ENCODE results near the gene SMG6.

GRCh38 chr17:2084766-2085647, 218.6 kb downstream of the SMG6 start:
- TF ChIP-seq ZC3H10 (CRISPR knock-in tag; IDR thresholded peaks at IDR 0.05) (no peak), ARNTL (CRISPR knock-in tag; IDR thresholded peaks at IDR 0.05; ENCODE audit: borderline replicate concordance, low read depth) (peak; percentile 68), SNAI2 (CRISPR knock-in tag; IDR thresholded peaks at IDR 0.05) (peak; percentile 5; the same call in 1 of the 2 replicates)
